ENCODE results near the gene GOSR2. TPM values are rescaled to one million over a fixed set of nuclear protein-coding genes. Genes with fewer than 3 reads are reported as not detected.

Gene GOSR2
- total RNA-seq, 1 experiment from 2014 or later = 53.5 TPM

- no peak overlapping the region for H3K27ac ChIP-seq (ENCODE audit: insufficient read length, low read depth, low read length)
- H3K27me3 Mint-ChIP-seq (ENCODE audit: low read depth) = no peaks in the 10 kb centered on the region
Measured at GRCh38 chr17:46940692-46941404, 17.9 kb downstream of the GOSR2 start.

More at GRCh38 chr17:46940692-46941404, 17.9 kb downstream of the GOSR2 start:
- Histone ChIP-seq H3K23ac (ENCODE audit: insufficient read length, low read depth, low read length) (no peak overlapping the region), H2AFZ (ENCODE audit: low read length) (no peak overlapping the region), H3K56ac (ENCODE audit: insufficient read length, low read depth, low read length) (no peak overlapping the region), H3T11ph (ENCODE audit: low read length) (no peak overlapping the region), H3K9ac (ENCODE audit: extremely low read depth, insufficient read length, low read length) (no peak overlapping the region), H3K4me1 (ENCODE audit: insufficient read depth, low read length) (no peaks in the 10 kb centered on the region; the same call in 1 of the 2 replicates), H2BK5ac (ENCODE audit: insufficient read length, low read length) (no peak overlapping the region), H4K20me1 (ENCODE audit: control insufficient read depth, insufficient read depth, insufficient read length) (no peaks in the 10 kb centered on the region), H3K4ac (ENCODE audit: low read depth, low read length) (no peak overlapping the region), H3K18ac (ENCODE audit: insufficient read length, low read depth, low read length) (no peak overlapping the region), H2BK20ac (ENCODE audit: low read depth, low read length, poor library complexity, severe bottlenecking) (no peak overlapping the region), H4K91ac (ENCODE audit: insufficient read length, low read depth, low read length) (no peak overlapping the region), H3K79me2 (ENCODE audit: insufficient read depth, low read length) (no peaks in the 10 kb centered on the region), H4K5ac (ENCODE audit: insufficient read length, low read depth, low read length) (no peak overlapping the region), H3K27me3 (ENCODE audit: insufficient read depth, low read length) (no peaks in the 10 kb centered on the region), H4K8ac (replicated peaks; ENCODE audit: insufficient read length, low read depth, low read length) (no peak overlapping the region), H3K4me2 (ENCODE audit: insufficient read depth, insufficient read length, low read length) (no peak overlapping the region), H2BK120ac (ENCODE audit: low read depth, low read length, poor library complexity, severe bottlenecking) (no peak overlapping the region), H3K9me3 (ENCODE audit: control insufficient read depth, low read depth, low read length) (no peaks in the 10 kb centered on the region), H3K79me1 (ENCODE audit: insufficient read depth, low read depth, low read length, poor library complexity, severe bottlenecking) (no peaks in the 10 kb centered on the region), H2AK5ac (ENCODE audit: insufficient read length, low read length) (no peak overlapping the region), H3K14ac (ENCODE audit: insufficient read depth, low read length) (no peak overlapping the region), H3K23me2 (ENCODE audit: insufficient read length, low read depth, low read length, poor library complexity, severe bottlenecking) (no peaks in the 10 kb centered on the region), H2BK15ac (ENCODE audit: low read depth, low read length) (no peak overlapping the region), H2BK12ac (ENCODE audit: insufficient read length, low read depth, low read length) (no peak overlapping the region)
- DNase-seq = peak; percentile 92
- Mint-ChIP-seq H3K4me3 (no peak overlapping the region; a peak in 1 of 5 replicates), H3K4me1 (peaks cover 32 to 34% of the 10 kb centered on the region in 2 experiments), H3K27ac (peak overlapping the region; percentile 67 to 95 (median 78); a peak in 5 of 7 replicates), H3K9me3 (no peaks in the 10 kb centered on the region), H3K36me3 (ENCODE audit: insufficient read depth in 1 of 3, low read depth in 3 of 3) (peaks cover 8 to 53% (median 46%) of the 10 kb centered on the region in 3 experiments; a peak in 6 of 7 replicates)
- WGBS (ENCODE audit: extremely low coverage, insufficient read length, low lambda C conversion rate) = no CpG with 5 or more reads among the region's 7 CpGs
- TF ChIP-seq CTCF (conservative IDR thresholded peaks at IDR 0.05) = peak; percentile 91

All from H9 (cell line).